ENCODE measurements around the gene CACNA2D3.

CACNA2D3 gene

GRCh38 chr3:54577313-54577712 is 455.0 kb downstream of the CACNA2D3 start:
- ChIA-PET POLR2A (no interaction called here), CTCF (interaction anchor here (0.6 kb wide), 1 partner anchor 12 kb away, joined by 4 read pairs; no protein-coding TSS in a partner anchor)
- DNase-seq (ENCODE audit: extremely low spot score) = no peak

GRCh38 chr3:54578417-54578816 is 456.1 kb downstream of the CACNA2D3 start:
- TF ChIP-seq SP1 (IDR thresholded peaks at IDR 0.05) (no peak), TARDBP (IDR thresholded peaks at IDR 0.05) (no peak), ZNF384 (IDR thresholded peaks at IDR 0.05) (no peak), PKNOX1 (IDR thresholded peaks at IDR 0.05) (no peak), LEF1 (IDR thresholded peaks at IDR 0.05; ENCODE audit: borderline replicate concordance) (no peak), CTBP1 (IDR thresholded peaks at IDR 0.05; ENCODE audit: borderline replicate concordance) (no peak), ARNT (IDR thresholded peaks at IDR 0.05) (no peak), HDGF (IDR thresholded peaks at IDR 0.05; ENCODE audit: borderline replicate concordance) (no peak), NFRKB (IDR thresholded peaks at IDR 0.05) (no peak), FOXM1 (IDR thresholded peaks at IDR 0.05; ENCODE audit: borderline replicate concordance) (no peak), FOXK2 (IDR thresholded peaks at IDR 0.05) (no peak)
- CTCF ChIA-PET = no interaction called here
- no peak for DNase-seq (ENCODE audit: extremely low spot score)

More at GRCh38 chr3:54577313-54577712, 455.0 kb downstream of the CACNA2D3 start:
- TF ChIP-seq LEF1 (IDR thresholded peaks at IDR 0.05; ENCODE audit: borderline replicate concordance) = no peak
- no peak for TF ChIP-seq TARDBP (IDR thresholded peaks at IDR 0.05)

GRCh38 chr3:54580453-54580852 is 458.1 kb downstream of the CACNA2D3 start:
- no peak for DNase-seq (ENCODE audit: extremely low spot score)
- POLR2A ChIA-PET = no interaction called here
- TF ChIP-seq FOXM1 (IDR thresholded peaks at IDR 0.05; ENCODE audit: borderline replicate concordance) (no peak), NFRKB (IDR thresholded peaks at IDR 0.05) (no peak), BHLHE40 (IDR thresholded peaks at IDR 0.05; ENCODE audit: borderline replicate concordance) (no peak), CTBP1 (IDR thresholded peaks at IDR 0.05; ENCODE audit: borderline replicate concordance) (no peak), LEF1 (IDR thresholded peaks at IDR 0.05; ENCODE audit: borderline replicate concordance) (no peak), ELF4 (IDR thresholded peaks at IDR 0.05) (no peak), FOXK2 (IDR thresholded peaks at IDR 0.05) (no peak), L3MBTL2 (conservative IDR thresholded peaks at IDR 0.05) (no peak)
- CTCF ChIA-PET = no interaction called here

More at GRCh38 chr3:54578417-54578816, 456.1 kb downstream of the CACNA2D3 start:
- POLR2A ChIA-PET = no interaction called here

DNA sequence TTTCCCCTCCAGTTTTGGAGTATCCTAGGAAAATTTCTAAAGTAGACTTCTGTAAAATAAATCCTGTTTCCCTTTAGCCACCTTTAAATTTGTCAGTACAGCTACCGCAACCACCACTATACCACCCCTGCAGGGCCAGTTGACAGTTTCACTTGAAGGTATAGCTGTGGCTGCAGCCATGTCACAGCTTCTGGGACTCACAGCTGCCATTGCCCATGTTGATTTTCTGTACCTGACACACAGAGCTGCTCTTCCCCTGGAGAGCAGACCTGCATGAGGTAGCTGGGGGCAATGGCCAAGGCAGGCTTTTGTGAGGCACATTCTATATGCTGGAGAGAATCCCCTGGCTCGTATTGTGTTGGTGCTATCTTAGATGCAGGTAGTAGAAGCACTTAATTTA is 460.1 kb downstream of the CACNA2D3 start:
- ChIA-PET CTCF (no interaction called here), POLR2A (no interaction called here)
- TF ChIP-seq ZNF384 (IDR thresholded peaks at IDR 0.05) (no peak), L3MBTL2 (conservative IDR thresholded peaks at IDR 0.05) (no peak), FOXA1 (IDR thresholded peaks at IDR 0.05) (no peak), SUZ12 (IDR thresholded peaks at IDR 0.05) (no peak), ARNT (IDR thresholded peaks at IDR 0.05) (no peak), SP1 (IDR thresholded peaks at IDR 0.05) (no peak), PKNOX1 (IDR thresholded peaks at IDR 0.05) (no peak), NFRKB (IDR thresholded peaks at IDR 0.05) (no peak), CTBP1 (IDR thresholded peaks at IDR 0.05; ENCODE audit: borderline replicate concordance) (no peak), ELF4 (IDR thresholded peaks at IDR 0.05) (no peak), LEF1 (IDR thresholded peaks at IDR 0.05; ENCODE audit: borderline replicate concordance) (no peak), FOXK2 (IDR thresholded peaks at IDR 0.05) (no peak), HDGF (IDR thresholded peaks at IDR 0.05; ENCODE audit: borderline replicate concordance) (no peak), FOXM1 (IDR thresholded peaks at IDR 0.05; ENCODE audit: borderline replicate concordance) (no peak), BHLHE40 (IDR thresholded peaks at IDR 0.05; ENCODE audit: borderline replicate concordance) (no peak), TARDBP (IDR thresholded peaks at IDR 0.05) (no peak)
- DNase-seq (ENCODE audit: extremely low spot score) = no peak

DNA sequence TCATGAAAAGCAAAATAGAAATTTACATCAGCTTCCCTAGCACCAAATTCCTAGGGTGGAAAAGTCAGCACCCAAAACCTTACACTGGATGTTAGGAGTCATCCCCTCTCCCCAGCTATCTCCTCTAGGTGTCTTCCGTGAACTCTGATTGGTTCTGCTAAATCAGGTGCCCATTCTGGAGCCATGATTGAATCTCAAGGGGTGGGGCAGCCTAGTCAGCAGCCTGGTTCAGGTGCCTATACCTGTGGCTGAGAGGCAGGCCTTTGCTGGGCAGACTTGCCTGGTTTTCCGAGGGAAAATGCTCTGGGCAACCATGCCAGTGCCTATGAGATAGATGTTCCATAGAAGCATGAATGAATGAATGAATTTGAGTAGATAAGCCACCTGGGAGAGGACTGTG is 468.8 kb downstream of the CACNA2D3 start:
- ChIA-PET CTCF (no interaction called here), POLR2A (no interaction called here)
- TF ChIP-seq ELF4 (IDR thresholded peaks at IDR 0.05) (no peak), SP1 (IDR thresholded peaks at IDR 0.05) (no peak), CTBP1 (IDR thresholded peaks at IDR 0.05; ENCODE audit: borderline replicate concordance) (no peak), FOXK2 (IDR thresholded peaks at IDR 0.05) (no peak)
- DNase-seq (ENCODE audit: extremely low spot score) = no peak

GRCh38 chr3:54593653-54594052 is 471.3 kb downstream of the CACNA2D3 start:
- DNase-seq (ENCODE audit: extremely low spot score) = no peak
- POLR2A ChIA-PET = no interaction called here
- CTCF ChIA-PET = no interaction called here
- no peak for TF ChIP-seq BHLHE40 (IDR thresholded peaks at IDR 0.05; ENCODE audit: borderline replicate concordance)
- no peak for TF ChIP-seq CTBP1 (IDR thresholded peaks at IDR 0.05; ENCODE audit: borderline replicate concordance)
- TF ChIP-seq LEF1 (IDR thresholded peaks at IDR 0.05; ENCODE audit: borderline replicate concordance) = no peak
- no peak for TF ChIP-seq HDGF (IDR thresholded peaks at IDR 0.05; ENCODE audit: borderline replicate concordance)
- TF ChIP-seq FOXK2 (IDR thresholded peaks at IDR 0.05) = no peak
- no peak for TF ChIP-seq SUZ12 (IDR thresholded peaks at IDR 0.05)
- TF ChIP-seq FOXA1 (IDR thresholded peaks at IDR 0.05) = no peak
- TF ChIP-seq NFRKB (IDR thresholded peaks at IDR 0.05) = no peak
- TF ChIP-seq PKNOX1 (IDR thresholded peaks at IDR 0.05) = no peak
- TF ChIP-seq L3MBTL2 (conservative IDR thresholded peaks at IDR 0.05) = no peak
- TF ChIP-seq FOXM1 (IDR thresholded peaks at IDR 0.05; ENCODE audit: borderline replicate concordance) = no peak
- TF ChIP-seq SP1 (IDR thresholded peaks at IDR 0.05) = no peak
- TF ChIP-seq ELF4 (IDR thresholded peaks at IDR 0.05) = no peak
- no peak for TF ChIP-seq ZNF384 (IDR thresholded peaks at IDR 0.05)
- no peak for TF ChIP-seq ARNT (IDR thresholded peaks at IDR 0.05)
- TF ChIP-seq TARDBP (IDR thresholded peaks at IDR 0.05) = no peak

DNA sequence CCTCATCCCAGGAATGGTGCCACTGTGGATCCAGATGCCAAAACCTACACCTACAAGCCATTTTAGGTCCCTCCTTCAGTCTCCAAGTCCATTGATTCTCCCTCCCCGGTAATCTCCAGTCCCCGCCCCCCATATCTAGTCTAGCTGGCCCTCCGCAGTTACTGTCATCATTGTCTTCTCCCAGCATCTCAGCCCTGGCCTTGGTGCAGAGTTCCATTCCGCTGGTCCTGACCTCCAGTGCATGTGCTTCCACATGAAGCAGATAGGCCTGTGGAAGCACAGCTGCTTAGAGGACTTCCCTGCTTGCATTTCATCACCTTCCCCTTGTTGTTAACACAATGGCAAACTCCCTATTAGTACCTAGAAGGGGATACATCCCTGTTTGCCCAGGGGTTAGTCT is 473.7 kb downstream of the CACNA2D3 start:
- ChIA-PET CTCF (no interaction called here), POLR2A (no interaction called here)
- TF ChIP-seq FOXK2 (IDR thresholded peaks at IDR 0.05) (no peak), FOXA1 (IDR thresholded peaks at IDR 0.05) (no peak), SUZ12 (IDR thresholded peaks at IDR 0.05) (no peak), BHLHE40 (IDR thresholded peaks at IDR 0.05; ENCODE audit: borderline replicate concordance) (no peak), SP1 (IDR thresholded peaks at IDR 0.05) (no peak), HDGF (IDR thresholded peaks at IDR 0.05; ENCODE audit: borderline replicate concordance) (no peak)
- no peak for DNase-seq (ENCODE audit: extremely low spot score)

Measured in HEK293T (cell line).